Body of pancreas (tissue), 4 donors: ENCODE measurements around the gene KCNJ18. TPM values are rescaled to one million over a fixed set of nuclear protein-coding genes. Genes with fewer than 3 reads are reported as not detected.
"Not testable (repeated sequence)": the region's sequence is repeated elsewhere in the genome, so short reads cannot be mapped to it uniquely, and the experiment has no call there.

Experiments
- ATAC-seq: fragments of 150-250 bp; one replicate; pipeline ENCODE4 v1.9.1; 2016
- DNase-seq, 4 donors: peaks; one replicate each; pipeline ENCODE4 v3.0.0-alpha.2; 2019
- H3K27ac ChIP-seq, 4 donors: fragments of 200-600 bp; sonication (generic); 1 replicate in 3 of 4; 2 replicates in 1 of 4; pipeline versions ENCODE4 v1.5.1 to v1.6.1; 2016 to 2019; ENCODE audit warnings: mild to moderate bottlenecking in 1 of 4, mixed read lengths in 1 of 4, moderate library complexity in 1 of 4
- H3K27me3 ChIP-seq, 2 donors: fragments of 200-600 bp; sonication (generic); one replicate each; pipeline ENCODE4 v1.6.0; 2016; ENCODE audit warnings: mild to moderate bottlenecking in 1 of 2
- H3K36me3 ChIP-seq, 2 donors: fragments of 200-600 bp; sonication (generic); replicated peaks in 1 of 2; 2 replicates each; pipeline ENCODE4 v1.5.1; 2016; ENCODE audit warnings: low read depth in 2 of 2; ENCODE audit not compliant: insufficient read depth in 1 of 2
- H3K4me1 ChIP-seq: fragments of 200-600 bp; sonication (generic); one replicate; pipeline ENCODE4 v1.6.0; 2016
- H3K4me3 ChIP-seq, 2 donors: fragments of 200-600 bp; sonication (generic); 1 replicate in 1 of 2; 2 replicates in 1 of 2; pipeline ENCODE4 v1.5.1; 2016 to 2019
- H3K9me3 ChIP-seq, 3 donors: fragments of 200-600 bp; sonication (generic); 1 replicate in 2 of 3; 2 replicates in 1 of 3; pipeline ENCODE4 v1.5.1; 2016
- POLR2A ChIP-seq, 3 donors: fragments of 450-650 bp; IDR thresholded peaks; one replicate each; pipeline ENCODE4 v1.6.1; 2016; ENCODE audit warnings: antibody characterized with exemption in 3 of 3, mild to moderate bottlenecking in 2 of 3
- WGBS, 2 donors: methylation state at CpG; one replicate each; pipeline ENCODE4 v1.1.5; 2017; 5-methylcytosine and 5-hydroxymethylcytosine counted together
- intact Hi-C: fragments of 100-400 bp; cut with DNase I; formaldehyde crosslinking; loops from one replicate; pipeline ENCODE4 v1.15.1; 2023
- total RNA-seq, 2 donors: library from RNA; depleted of rRNA; stranded (reverse); fragments of >200 nt; gene quantifications; one replicate each; pipeline ENCODE4 v1.1.0, GENCODE V29; 2016
- TF ChIP-seq, protein P1 (sequence below), 7 experiments: fragments of 450-650 bp in 4 of 7; fragments of 200-600 bp in 3 of 7; sonication (generic) in 3 of 7; IDR thresholded peaks; one replicate each; pipeline ENCODE4 v1.5.1; 2016 to 2019; ENCODE audit warnings: antibody characterized with exemption in 7 of 7

The KCNJ18 gene
- total RNA-seq, 2 donors from 2014 or later: not detected

DNA sequence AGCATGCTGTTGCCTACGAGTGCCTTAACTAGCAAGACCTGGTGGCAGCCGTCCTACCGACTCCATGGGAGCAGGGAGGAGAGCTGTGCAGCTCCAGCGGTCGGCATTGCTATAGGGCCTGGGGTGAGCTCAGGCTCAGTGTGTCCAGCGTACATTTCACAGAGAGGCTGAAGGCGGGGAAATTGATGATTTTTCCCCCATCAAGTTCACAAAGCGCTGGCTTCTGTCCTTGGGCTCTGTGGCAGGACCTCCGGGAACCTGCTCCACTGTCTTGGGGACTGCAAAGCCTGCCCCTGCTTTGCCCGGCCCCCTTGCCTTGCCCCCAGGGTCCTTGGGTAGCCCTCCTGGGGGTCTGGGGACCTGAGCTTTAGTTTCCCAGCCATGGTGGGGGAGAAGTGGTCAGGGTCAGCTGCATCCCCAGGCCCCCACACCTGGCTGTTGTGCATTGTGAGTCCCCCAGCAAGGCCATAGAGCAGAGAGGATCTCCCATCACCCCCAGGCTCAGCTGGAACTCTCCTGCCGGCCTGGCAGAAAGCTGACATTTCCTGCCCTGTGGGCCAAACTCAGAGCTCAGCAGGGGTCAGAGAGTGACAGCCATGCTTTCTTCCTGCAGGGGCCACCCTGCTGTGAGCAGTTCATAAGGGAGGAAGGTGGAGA lies 3.9 kb upstream of the KCNJ18 start:
- no peak for DNase-seq
- intact Hi-C loops: no loop called here
- Histone ChIP-seq H3K27ac (no peak overlapping the region), H3K36me3 (no peaks in the 10 kb centered on the region), H3K4me1 (no peaks in the 10 kb centered on the region), H3K9me3 (no peaks in the 10 kb centered on the region), H3K4me3 (no peak overlapping the region), H3K27me3 (no peaks in the 10 kb centered on the region)
- 62% methylated on average over 10 to 11 of the region's 11 CpGs for WGBS, 2 donors
- ATAC-seq: no peak
- TF ChIP-seq, protein P1, sequence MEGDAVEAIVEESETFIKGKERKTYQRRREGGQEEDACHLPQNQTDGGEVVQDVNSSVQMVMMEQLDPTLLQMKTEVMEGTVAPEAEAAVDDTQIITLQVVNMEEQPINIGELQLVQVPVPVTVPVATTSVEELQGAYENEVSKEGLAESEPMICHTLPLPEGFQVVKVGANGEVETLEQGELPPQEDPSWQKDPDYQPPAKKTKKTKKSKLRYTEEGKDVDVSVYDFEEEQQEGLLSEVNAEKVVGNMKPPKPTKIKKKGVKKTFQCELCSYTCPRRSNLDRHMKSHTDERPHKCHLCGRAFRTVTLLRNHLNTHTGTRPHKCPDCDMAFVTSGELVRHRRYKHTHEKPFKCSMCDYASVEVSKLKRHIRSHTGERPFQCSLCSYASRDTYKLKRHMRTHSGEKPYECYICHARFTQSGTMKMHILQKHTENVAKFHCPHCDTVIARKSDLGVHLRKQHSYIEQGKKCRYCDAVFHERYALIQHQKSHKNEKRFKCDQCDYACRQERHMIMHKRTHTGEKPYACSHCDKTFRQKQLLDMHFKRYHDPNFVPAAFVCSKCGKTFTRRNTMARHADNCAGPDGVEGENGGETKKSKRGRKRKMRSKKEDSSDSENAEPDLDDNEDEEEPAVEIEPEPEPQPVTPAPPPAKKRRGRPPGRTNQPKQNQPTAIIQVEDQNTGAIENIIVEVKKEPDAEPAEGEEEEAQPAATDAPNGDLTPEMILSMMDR (IDR thresholded peaks at IDR 0.05): no peak
- no peak for TF ChIP-seq POLR2A (IDR thresholded peaks at IDR 0.05)

DNA sequence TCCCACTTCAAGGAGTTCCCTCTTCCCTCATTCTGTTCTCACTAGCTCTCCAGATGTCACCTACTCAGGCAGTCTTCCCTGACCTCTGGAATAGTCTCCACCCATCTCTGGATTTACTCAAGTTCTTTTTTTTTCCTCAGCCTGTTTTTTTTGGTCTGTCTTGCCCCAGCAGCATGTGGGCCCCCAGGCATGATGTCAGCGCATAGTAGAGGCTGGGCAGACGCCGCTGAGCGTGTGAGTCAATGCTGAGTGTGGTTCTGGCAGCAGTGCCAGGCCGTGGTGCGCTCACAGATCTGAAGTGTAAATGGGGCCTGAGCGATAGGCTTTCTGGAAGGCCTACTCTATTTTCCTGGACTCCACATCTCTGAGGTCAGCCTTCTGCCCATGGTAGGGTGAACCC lies 2.7 kb upstream of the KCNJ18 start:
- ATAC-seq (peak; percentile 56), DNase-seq (peak in 2 of 4 donors; percentile 25 to 27)
- Histone ChIP-seq H3K27ac (no peak overlapping the region), H3K36me3 (no peaks in the 10 kb centered on the region), H3K4me1 (no peaks in the 10 kb centered on the region), H3K9me3 (no peaks in the 10 kb centered on the region), H3K27me3 (no peaks in the 10 kb centered on the region), H3K4me3 (no peak overlapping the region)
- intact Hi-C loops: no loop called here
- WGBS, 2 donors: 66 to 68% methylated on average over 7 of the region's 7 CpGs
- TF ChIP-seq, protein P1 (IDR thresholded peaks at IDR 0.05): no peak

DNA sequence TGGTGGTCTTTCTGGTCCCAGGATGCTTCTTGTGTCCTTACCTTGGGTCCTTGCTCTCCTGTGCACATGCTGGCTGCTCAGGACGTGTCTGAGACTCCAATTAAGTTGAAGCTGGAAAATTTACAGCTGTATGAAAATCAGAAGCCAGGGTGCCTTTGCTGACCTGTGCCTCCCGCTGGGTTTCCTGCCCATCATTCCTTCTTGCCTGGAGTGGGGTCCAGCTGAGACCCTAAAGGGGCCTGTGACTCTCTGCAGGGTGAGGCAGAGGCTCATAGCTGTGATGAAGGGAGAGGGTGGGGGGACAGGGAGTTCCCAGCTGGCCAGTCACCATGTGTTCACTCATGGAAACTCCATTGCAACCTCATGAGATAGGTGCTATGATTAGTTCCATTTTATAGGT lies 1.5 kb upstream of the KCNJ18 start:
- H3K4me3 ChIP-seq, H3K27me3 ChIP-seq, DNase-seq, H3K36me3 ChIP-seq, H3K4me1 ChIP-seq, intact Hi-C loops, H3K27ac ChIP-seq, H3K9me3 ChIP-seq, ATAC-seq: not testable (repeated sequence)
- 41 to 50% methylated on average over 1 to 2 of the region's 2 CpGs for WGBS, 2 donors

DNA sequence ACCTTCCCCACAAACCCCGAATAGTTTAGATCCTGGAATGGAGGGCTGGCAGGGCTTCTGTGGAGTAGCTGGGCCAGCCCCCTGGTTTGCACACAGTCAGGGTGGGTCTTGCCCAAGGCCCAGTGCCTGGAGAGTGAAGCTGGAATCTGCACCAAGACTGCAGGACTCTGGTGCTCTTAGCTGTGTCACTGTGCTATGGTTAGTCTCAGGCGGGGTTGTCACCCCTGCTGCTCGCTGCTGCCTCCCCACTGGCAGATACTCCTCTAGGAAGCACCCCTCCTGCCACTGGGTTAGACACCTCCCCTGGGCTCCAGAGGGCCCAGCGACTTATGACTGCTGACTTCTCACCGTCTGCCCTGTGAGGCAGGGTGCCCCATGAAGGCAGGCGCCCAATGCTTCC lies 842 bp upstream of the KCNJ18 start:
- H3K36me3 ChIP-seq, H3K4me1 ChIP-seq, ATAC-seq, H3K4me3 ChIP-seq, H3K9me3 ChIP-seq, H3K27ac ChIP-seq, DNase-seq, intact Hi-C loops, H3K27me3 ChIP-seq: not testable (repeated sequence)
- 61 to 65% methylated on average over 3 to 6 of the region's 6 CpGs for WGBS, 2 donors

DNA sequence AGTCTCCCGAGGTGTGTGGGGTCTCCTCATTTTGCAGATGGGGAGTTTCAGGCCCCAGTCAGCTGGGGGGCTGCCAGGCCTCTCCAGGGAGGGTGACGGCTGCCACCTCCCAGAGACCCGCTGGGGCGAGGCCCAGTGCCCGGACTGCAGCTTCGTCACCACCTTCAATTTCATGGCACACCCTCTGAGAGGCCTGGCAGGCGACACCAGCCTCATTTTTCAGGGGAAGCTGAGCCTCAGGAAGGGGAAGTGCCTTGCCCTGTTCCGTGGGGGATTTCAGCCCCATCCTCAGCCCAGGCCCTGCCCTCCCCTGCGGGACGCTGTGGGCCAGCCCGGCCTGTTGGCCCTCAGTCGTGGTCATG lies 362 bp downstream of the KCNJ18 start:
- H3K27ac ChIP-seq, ATAC-seq, H3K4me1 ChIP-seq, H3K9me3 ChIP-seq, intact Hi-C loops, H3K36me3 ChIP-seq, DNase-seq, H3K27me3 ChIP-seq, H3K4me3 ChIP-seq: not testable (repeated sequence)
- 55% methylated on average over 12 of the region's 12 CpGs; no CpG with 5 or more reads in 1 of the 2 donors for WGBS, 2 donors

DNA sequence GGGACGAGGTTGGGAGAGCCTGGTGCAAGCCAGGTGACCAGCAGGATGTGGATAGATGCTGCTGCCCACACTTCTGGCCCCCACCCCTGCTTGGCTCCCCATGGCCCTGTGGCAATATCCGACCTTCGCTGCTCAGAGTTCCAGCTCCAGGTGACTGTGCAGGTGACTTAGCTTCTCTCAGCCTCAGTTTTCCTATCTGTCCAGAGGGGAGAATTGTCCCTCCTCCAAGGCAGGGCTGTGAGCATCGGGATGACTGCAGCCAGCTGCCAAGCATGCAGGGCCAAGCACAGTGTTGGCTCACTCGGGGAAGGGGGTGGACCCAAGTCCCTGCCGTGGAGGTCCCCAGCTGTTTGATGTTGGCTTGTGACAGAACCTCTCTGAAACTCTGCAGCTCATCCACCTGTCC lies 1.1 kb downstream of the KCNJ18 start:
- H3K4me1 ChIP-seq, H3K4me3 ChIP-seq, H3K27me3 ChIP-seq, ATAC-seq, DNase-seq, H3K27ac ChIP-seq, H3K9me3 ChIP-seq, H3K36me3 ChIP-seq, intact Hi-C loops: not testable (repeated sequence)
- 39 to 51% methylated on average over 6 of the region's 6 CpGs for WGBS, 2 donors

DNA sequence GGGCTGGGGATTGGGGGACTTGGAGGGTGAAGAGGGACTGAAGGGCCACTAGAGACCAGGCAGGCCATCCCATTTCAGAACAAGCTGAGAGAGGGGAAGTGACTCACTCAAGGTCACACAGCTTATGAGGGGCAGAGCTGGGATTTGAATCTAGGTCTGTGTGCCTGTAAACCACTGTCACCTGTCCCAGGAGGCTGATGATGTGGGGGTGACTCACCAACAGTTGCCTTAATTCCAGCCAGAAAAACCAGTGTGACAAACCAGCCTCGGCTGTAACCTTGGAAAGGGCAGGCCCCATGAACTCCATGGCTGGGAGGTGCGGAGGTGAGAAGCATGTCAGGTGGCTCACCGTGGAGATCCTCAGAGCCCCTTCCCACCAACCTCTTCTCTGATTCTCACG lies 1.6 kb downstream of the KCNJ18 start:
- H3K4me1 ChIP-seq, intact Hi-C loops, H3K36me3 ChIP-seq, DNase-seq, H3K9me3 ChIP-seq, ATAC-seq, H3K27ac ChIP-seq, H3K27me3 ChIP-seq, H3K4me3 ChIP-seq: not testable (repeated sequence)
- WGBS, 2 donors: 55% methylated on average over 4 of the region's 4 CpGs; no CpG with 5 or more reads in 1 of the 2 donors

DNA sequence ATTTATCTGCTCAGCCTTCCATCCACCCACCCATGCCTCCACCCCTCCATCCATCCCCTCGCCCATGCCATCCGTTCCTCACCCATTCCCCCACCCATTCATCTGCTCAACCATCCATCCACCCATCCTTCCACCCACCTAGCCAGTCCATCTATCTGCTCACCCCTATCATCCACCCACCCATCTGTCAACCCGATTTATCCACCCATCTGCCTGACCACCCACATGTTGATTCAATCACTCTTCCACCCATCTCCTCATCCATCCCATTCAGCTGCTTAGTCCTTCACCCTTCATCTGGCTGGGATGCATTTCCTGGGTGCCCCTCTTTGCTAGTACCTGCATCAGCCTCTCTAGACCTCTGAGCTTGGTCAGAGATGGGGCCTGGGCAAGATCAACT lies 3.9 kb downstream of the KCNJ18 start:
- H3K4me3 ChIP-seq, DNase-seq, H3K27ac ChIP-seq, intact Hi-C loops, H3K4me1 ChIP-seq, H3K9me3 ChIP-seq, ATAC-seq, H3K36me3 ChIP-seq, H3K27me3 ChIP-seq: not testable (repeated sequence)
- 60 to 68% methylated on average over 2 to 3 of the region's 3 CpGs for WGBS, 2 donors

DNA sequence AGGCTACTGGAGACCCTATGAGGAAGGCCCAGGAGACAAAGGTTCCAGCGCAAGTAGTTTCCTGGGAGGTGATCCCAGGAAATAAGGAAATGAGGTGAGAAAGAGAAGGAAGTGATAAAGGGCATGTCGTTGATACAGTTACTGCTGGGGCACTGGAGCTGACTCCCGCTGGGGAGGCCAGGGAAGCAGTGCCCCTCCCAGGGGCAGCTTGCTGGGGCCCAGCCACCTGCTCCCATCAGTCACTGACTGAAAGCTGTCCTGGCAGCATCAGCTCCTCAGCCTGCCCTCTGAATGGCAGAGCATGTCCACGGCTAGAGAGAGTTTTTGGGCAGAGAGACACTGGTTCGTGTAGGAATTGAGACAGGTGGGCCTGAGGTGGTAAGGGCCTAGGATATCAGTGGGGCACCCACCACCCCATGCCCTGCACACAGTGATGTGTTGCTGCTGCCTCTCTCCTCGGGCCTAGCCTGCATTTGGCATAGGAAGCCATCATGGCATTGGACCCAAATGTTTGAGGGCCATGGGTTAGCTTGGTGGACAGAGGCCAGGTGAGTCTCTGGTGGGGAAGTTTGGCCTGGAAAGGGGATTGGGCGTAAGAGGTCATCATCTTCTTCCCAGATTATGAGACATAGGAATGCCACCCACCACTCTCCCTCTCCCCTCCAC lies 4.7 kb downstream of the KCNJ18 start:
- DNase-seq, H3K36me3 ChIP-seq, H3K9me3 ChIP-seq, H3K27ac ChIP-seq, intact Hi-C loops, H3K27me3 ChIP-seq, H3K4me3 ChIP-seq, H3K4me1 ChIP-seq, ATAC-seq: not testable (repeated sequence)
- 56 to 62% methylated on average over 6 of the region's 7 CpGs for WGBS, 2 donors

DNA sequence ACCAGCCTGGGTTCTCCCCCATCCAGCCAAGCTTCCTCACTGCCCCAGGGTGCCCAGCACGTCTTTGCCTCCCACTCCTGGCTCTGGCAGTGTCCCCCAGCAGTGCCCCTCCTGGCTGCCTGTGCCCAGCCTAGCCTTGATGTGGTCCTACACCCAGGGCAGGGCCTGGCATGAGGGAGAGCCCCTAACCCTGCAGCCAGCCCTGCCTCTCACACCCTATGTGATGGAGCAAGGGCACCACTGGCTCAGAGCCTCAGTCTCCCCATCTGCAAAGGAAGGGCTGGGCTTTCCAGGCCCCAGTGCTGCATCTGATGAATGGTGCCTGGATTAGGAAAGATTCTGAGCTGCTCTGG lies 5.2 kb downstream of the KCNJ18 start:
- H3K27me3 ChIP-seq, H3K9me3 ChIP-seq, intact Hi-C loops, H3K4me3 ChIP-seq, DNase-seq, H3K27ac ChIP-seq, ATAC-seq, H3K4me1 ChIP-seq, H3K36me3 ChIP-seq: not testable (repeated sequence)
- WGBS, 2 donors: 18 to 20% methylated on average over 1 of the region's 1 CpG
